GM12801 (cell line): ENCODE results near the gene LTBP3.

ENCODE experiments used
- CTCF ChIP-seq: IDR thresholded peaks from one replicate; pipeline ENCODE4 v1.5.1; 2011; ENCODE audit warnings: control low read depth; ENCODE audit not compliant: insufficient read length; ENCODE audit errors: extremely low read depth

Gene LTBP3

DNA sequence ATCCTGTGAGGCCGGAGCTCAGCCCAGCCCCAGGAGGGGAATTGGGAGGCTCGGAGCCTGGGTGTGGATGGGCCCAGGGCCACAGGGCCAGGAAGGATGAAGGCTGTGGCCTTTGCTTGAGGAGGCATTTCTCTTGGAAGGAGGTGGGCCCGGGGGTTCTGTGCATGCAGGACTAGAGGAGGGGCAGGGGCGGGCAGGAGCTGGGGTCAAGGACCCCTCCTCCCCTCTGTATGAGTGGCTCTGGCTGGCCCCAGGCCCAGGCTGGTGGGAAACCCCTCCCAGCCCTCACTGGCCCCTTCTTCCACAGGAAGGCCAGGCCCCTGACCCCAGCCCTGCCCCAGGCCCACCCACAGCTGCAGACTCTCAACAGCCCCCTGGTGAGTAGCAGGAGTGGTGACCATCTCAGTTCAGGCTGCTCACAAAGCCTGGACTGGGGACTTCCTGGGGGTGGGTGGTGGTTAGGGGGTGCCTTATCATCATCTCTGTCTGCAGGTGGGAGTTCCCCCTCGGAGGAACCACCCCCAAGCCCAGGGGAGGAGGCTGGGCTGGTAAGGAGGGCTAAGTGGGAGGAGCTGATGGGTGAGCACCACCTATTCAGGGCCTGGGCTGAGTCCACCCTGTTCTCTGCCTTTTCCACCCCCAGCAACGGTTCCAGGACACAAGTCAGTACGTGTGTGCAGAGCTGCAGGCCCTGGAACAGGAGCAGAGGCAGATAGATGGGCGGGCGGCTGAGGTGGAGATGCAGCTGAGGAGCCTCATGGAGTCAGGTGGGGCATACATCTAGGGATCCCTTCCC, 31.5 kb upstream of the LTBP3 start:
- no peak for TF ChIP-seq CTCF

DNA sequence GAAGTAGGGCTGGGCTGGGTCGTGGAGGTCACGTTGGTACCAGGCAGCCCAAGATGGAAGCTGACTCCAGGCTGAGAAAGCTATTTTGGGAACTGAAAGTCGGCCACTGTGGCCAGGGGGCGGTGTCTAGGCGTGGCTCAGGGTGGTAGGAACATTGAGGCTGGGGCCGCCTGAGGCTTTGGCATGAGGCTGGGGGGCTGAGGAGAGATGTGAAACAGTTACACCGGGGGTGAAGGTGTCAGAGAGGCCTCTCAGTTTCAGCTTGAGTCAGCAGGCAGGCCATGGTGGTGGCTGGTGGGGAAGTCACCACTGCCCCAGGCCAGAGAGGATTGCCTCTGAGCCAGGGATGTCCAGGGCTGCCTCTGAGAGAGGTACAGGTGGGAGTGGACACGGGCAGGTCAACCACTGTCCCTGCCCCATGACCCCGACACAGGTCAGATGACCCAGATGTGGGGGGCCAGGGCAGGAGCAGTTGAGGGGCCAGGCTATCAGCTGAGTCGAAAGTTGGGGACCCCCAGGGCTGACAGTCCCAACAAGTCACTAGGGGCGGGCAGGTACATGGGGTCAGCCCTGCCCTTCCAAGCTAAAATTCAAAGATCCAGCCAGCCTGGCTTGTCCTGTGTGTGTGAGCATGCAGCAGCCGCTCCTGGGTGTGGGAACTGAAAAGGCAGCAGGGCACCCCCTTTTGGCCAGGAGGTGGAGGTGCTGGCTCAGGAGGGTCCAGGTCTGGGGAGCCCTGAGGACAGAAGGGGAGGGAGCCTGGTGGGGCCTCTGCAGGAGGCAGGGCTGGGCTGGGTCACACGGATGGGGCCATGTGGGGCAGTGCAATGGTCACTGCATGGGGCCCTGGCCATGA, 30.3 kb upstream of the LTBP3 start:
- TF ChIP-seq CTCF = no peak

DNA sequence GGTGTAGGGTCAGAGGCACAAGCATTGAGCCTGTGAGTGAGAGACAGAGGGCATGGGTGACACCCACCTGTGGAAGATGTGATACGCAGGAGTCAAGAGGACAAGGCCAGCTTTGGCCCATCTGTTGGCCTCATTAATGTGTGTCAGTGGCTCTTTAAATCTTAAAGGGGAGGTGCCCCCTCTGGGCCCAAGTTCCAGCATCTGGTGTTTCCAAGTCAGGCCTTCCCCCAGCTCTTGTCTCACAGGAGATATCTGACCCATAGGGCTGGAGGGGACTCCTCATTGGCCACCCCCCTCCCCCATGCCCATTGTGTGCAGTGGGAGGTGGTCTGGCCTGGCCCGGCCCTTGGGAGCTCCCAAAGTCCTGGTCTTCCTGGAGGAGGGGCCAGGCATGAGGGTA, 28.5 kb upstream of the LTBP3 start:
- TF ChIP-seq CTCF = no peak

- no peak for TF ChIP-seq CTCF
Observed at GRCh38 chr11:65586247-65586630, 28.1 kb upstream of the LTBP3 start.

- no peak for TF ChIP-seq CTCF
Observed at GRCh38 chr11:65585396-65586246, 27.5 kb upstream of the LTBP3 start.

DNA sequence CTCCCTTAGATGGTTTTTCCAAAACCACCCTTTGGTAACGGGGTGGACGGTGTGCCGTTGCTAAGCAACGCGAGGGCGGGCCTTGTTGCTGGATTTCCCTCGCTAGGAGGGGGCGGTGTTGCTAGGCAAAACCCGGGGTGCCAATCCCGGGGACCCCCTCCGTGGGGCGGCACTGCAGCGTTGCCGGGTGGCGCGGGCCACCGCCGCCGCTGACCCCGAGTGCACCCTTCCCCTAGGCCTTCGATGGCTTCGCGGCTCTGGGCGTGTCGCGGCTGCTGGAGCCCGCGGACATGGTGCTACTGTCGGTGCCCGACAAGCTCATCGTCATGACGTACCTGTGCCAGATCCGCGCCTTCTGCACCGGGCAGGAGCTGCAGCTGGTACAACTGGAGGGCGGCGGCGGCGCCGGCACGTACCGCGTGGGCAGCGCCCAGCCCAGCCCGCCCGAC, 26.6 kb upstream of the LTBP3 start:
- TF ChIP-seq CTCF = no peak

DNA sequence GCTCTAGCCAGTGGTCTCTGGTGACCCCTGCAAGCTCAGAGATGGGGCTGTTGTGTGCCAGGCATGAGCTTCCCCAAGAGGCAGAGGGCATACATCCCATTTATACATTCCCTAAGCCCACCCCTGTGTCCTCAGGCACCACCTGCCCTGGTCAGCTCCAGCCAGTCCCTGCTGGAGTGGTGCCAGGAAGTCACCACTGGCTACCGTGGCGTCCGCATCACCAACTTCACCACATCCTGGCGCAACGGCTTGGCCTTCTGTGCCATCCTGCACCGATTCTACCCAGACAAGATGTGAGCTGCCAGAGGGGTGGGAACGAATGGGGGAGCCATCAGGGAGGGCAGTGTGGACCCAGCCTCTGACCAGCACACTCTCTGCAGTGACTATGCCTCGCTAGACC, 25.9 kb upstream of the LTBP3 start:
- TF ChIP-seq CTCF = no peak
